Bronchial smooth muscle cell (primary cell): ENCODE results near the gene FAM204A. TPM values are rescaled to one million over a fixed set of nuclear protein-coding genes. Genes with fewer than 3 reads are reported as not detected.

Experiments
- total RNA-seq: library from RNA; depleted of rRNA; stranded (reverse); fragments of >200 nt; gene quantifications from 2 replicates; pipeline ENCODE4 v1.2.1, GENCODE V29; 2014

The FAM204A gene
- total RNA-seq: 23.4 and 35.8 TPM in 2 replicates

DNA sequence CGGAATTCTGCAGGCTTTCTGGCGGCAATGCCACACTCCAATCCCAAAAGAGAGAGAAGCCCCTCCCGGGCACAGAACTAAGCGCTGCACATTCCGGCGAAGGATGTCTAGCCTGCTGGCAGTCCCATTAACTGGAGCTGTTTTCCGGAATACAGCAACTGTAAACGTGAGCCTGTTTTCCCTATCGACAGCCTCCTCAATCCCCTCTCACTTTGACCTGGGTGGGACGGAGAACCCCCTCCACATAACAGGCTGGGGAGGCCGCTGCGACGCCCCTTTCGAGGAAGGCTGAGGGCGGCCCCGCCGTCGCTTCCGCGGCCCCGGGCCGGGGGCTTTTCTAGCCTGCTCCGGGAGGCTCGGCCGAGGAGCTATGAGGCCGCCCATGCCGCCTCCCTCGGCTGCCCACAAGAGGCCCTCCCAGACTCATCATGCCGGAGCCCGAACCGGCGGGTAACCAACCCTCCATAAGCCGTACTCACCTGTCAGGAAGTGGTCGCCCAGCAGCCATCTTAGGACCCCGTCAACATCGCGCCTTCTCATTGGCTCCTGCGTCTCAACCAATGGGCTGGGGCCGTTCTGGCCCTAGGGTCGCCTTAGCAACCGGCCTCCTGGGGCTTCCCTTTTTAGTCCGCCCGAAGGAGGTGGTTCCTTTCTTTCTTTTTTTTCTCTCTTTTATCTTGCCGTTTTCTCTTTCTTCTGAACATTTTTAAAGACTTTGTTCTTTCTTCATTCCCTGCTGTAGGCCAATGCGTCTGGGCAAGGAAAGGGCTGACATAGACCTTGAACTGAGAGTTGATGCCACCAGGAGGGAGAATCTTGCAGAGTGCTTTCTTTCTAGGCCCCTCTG lies at the start of gene FAM204A:
TSS of gene FAM204A (minus strand) at position 534 of the 847 bp plus-strand sequence. CDS start 5,909 bp downstream, outside the sequence.

